Activated CD4-positive, alpha-beta T cell treated with anti-CD3 and anti-CD28 coated beads for 36 hours (primary cell): Measurements from ENCODE around the gene NOX5. TPM values are rescaled to one million over a fixed set of nuclear protein-coding genes. Genes with fewer than 3 reads are reported as not detected.

Source experiments
- ATAC-seq: fragments of 200-7000 bp; cut with Tn5 transposase; one replicate; pipeline ENCODE4 v1.10.0; 2021; ENCODE audit warnings: mild to moderate bottlenecking, moderate library complexity
- CTCF ChIA-PET: fragments of 350-600 bp; sonication (Branson Sonifier 250); formaldehyde crosslinking; loops from one replicate; lab custom pipeline; 2021; ENCODE audit warnings: antibody characterized with exemption; lab: Charles Lee
- POLR2A ChIA-PET: fragments of 350-600 bp; sonication (Branson Sonifier 250); formaldehyde crosslinking; loops from one replicate; lab custom pipeline; 2021; ENCODE audit warnings: antibody characterized with exemption, inconsistent platforms; lab: Charles Lee
- DNase-seq: peaks from one replicate; pipeline ENCODE4 v3.0.0-alpha.2; 2020
- H3K27ac Mint-ChIP-seq: one replicate; pipeline ENCODE4 v1.8.0; 2021; ENCODE audit warnings: mixed read lengths
- H3K27me3 Mint-ChIP-seq: one replicate; pipeline ENCODE4 v1.8.0; 2021; ENCODE audit warnings: mixed read lengths
- H3K36me3 Mint-ChIP-seq: one replicate; pipeline ENCODE4 v1.8.0; 2021; ENCODE audit warnings: low read depth, mixed read lengths
- H3K4me1 Mint-ChIP-seq: one replicate; pipeline ENCODE4 v1.8.0; 2021; ENCODE audit warnings: mixed read lengths
- H3K4me3 Mint-ChIP-seq: one replicate; pipeline ENCODE4 v1.8.0; 2021; ENCODE audit warnings: mild to moderate bottlenecking, moderate library complexity, mixed read lengths
- H3K9me3 Mint-ChIP-seq: one replicate; pipeline ENCODE4 v1.8.0; 2021; ENCODE audit warnings: low read depth, mixed read lengths
- intact Hi-C, 2 experiments: fragments of 100-400 bp; cut with DNase I in 1 of 2; cut with micrococcal nuclease in 1 of 2; formaldehyde crosslinking; loops; one replicate each; pipeline versions ENCODE4 v1.14.2 to v1.15.1; 2022 to 2024; cut with DNase I, micrococcal nuclease
- total RNA-seq, 2 experiments: library from RNA; stranded (reverse); gene quantifications; one replicate each; pipeline ENCODE4 v1.2.3, GENCODE V29; 2021

The NOX5 gene
- total RNA-seq, 2 experiments from 2014 or later, result not detected

- ChIA-PET POLR2A (no interaction called here), CTCF (interaction anchor here (0.7 to 1.0 kb wide), 2 partner anchors 67 to 434 kb away, joined by 3 read pairs; no protein-coding TSS in a partner anchor)
- Mint-ChIP-seq H3K9me3 (no peaks in the 10 kb centered on the region), H3K27ac (no peak overlapping the region), H3K27me3 (peaks cover 18% of the 10 kb centered on the region), H3K4me3 (no peak overlapping the region), H3K4me1 (no peaks in the 10 kb centered on the region), H3K36me3 (no peaks in the 10 kb centered on the region)
- no peak for ATAC-seq
- intact Hi-C loops, result no loop called here
- DNase-seq, result no peak
These were observed 11.9 kb downstream of the NOX5 start for GRCh38 chr15:69026355-69026754.

GRCh38 chr15:69027976-69028518 lies 13.6 kb downstream of the NOX5 start:
- Mint-ChIP-seq H3K4me3 (no peak overlapping the region), H3K27me3 (peaks cover 22% of the 10 kb centered on the region), H3K36me3 (no peaks in the 10 kb centered on the region), H3K9me3 (no peaks in the 10 kb centered on the region), H3K27ac (no peak overlapping the region), H3K4me1 (peaks cover 3% of the 10 kb centered on the region)
- intact Hi-C loops, result no loop called here
- ATAC-seq, result no peak
- DNase-seq, result no peak
- ChIA-PET POLR2A (no interaction called here), CTCF (no interaction called here)

- ATAC-seq, result peak; percentile 78
- Mint-ChIP-seq H3K4me1 (peaks cover 12% of the 10 kb centered on the region), H3K4me3 (peak overlapping the region; percentile 17), H3K36me3 (no peaks in the 10 kb centered on the region), H3K27ac (no peak overlapping the region), H3K27me3 (peaks cover 22% of the 10 kb centered on the region), H3K9me3 (no peaks in the 10 kb centered on the region)
- intact Hi-C loops, result no loop called here
- CTCF ChIA-PET, result interaction anchor here (0.9 to 2.4 kb wide), 8 partner anchors 8 to 156 kb away, joined by 3 to 8 read pairs (median 3); no protein-coding TSS in a partner anchor
- DNase-seq, result peak; percentile 74
- POLR2A ChIA-PET, result no interaction called here
These were observed 16.8 kb downstream of the NOX5 start for GRCh38 chr15:69031013-69032001.

- no peaks in the 10 kb centered on the region for H3K36me3 Mint-ChIP-seq
- H3K9me3 Mint-ChIP-seq, result no peaks in the 10 kb centered on the region
- no peak overlapping the region for H3K27ac Mint-ChIP-seq
- H3K27me3 Mint-ChIP-seq, result peaks cover 27% of the 10 kb centered on the region
- H3K4me1 Mint-ChIP-seq, result peaks cover 12% of the 10 kb centered on the region
- intact Hi-C loops, result no loop called here
- DNase-seq (no peak), ATAC-seq (no peak)
- POLR2A ChIA-PET, result no interaction called here
- H3K4me3 Mint-ChIP-seq, result peak overlapping the region; percentile 17
- CTCF ChIA-PET, result interaction anchor here (0.9 to 2.4 kb wide), 9 partner anchors 9 to 195 kb away, joined by 3 to 8 read pairs (median 3); no protein-coding TSS in a partner anchor
These were observed 17.5 kb downstream of the NOX5 start for GRCh38 chr15:69032031-69032430.

GRCh38 chr15:69032703-69033373 lies 18.3 kb downstream of the NOX5 start:
- peaks cover 12% of the 10 kb centered on the region for H3K4me1 Mint-ChIP-seq
- intact Hi-C loops, result no loop called here
- CTCF ChIA-PET, result interaction anchor here (0.9 to 2.4 kb wide), 3 partner anchors 8 to 194 kb away, joined by 3 to 8 read pairs (median 8); no protein-coding TSS in a partner anchor
- ATAC-seq (no peak), DNase-seq (no peak)
- POLR2A ChIA-PET, result no interaction called here
- no peak overlapping the region for H3K4me3 Mint-ChIP-seq
- H3K27ac Mint-ChIP-seq, result no peak overlapping the region
- H3K27me3 Mint-ChIP-seq, result peaks cover 29% of the 10 kb centered on the region
- H3K9me3 Mint-ChIP-seq, result no peaks in the 10 kb centered on the region
- no peaks in the 10 kb centered on the region for H3K36me3 Mint-ChIP-seq

- CTCF ChIA-PET, result interaction anchor here (0.6 to 1.1 kb wide), 6 partner anchors 18 to 1431 kb away, joined by 3 to 5 read pairs (median 4); no protein-coding TSS in a partner anchor
- DNase-seq (no peak), ATAC-seq (peak; percentile 70)
- intact Hi-C loops, result no loop called here
- Mint-ChIP-seq H3K4me1 (peaks cover 12% of the 10 kb centered on the region), H3K27ac (no peak overlapping the region), H3K36me3 (no peaks in the 10 kb centered on the region), H3K27me3 (peaks cover 28% of the 10 kb centered on the region), H3K4me3 (no peak overlapping the region), H3K9me3 (no peaks in the 10 kb centered on the region)
- POLR2A ChIA-PET, result interaction anchor here (0.6 kb wide), 1 partner anchor 126 kb away, joined by 4 read pairs; the partner anchor contains the start of gene GLCE
These were observed 19.9 kb downstream of the NOX5 start for GRCh38 chr15:69034352-69034751.

GRCh38 chr15:69035205-69035917 lies 20.9 kb downstream of the NOX5 start:
- Mint-ChIP-seq H3K9me3 (no peaks in the 10 kb centered on the region), H3K27me3 (peaks cover 26% of the 10 kb centered on the region), H3K4me1 (peaks cover 12% of the 10 kb centered on the region), H3K36me3 (no peaks in the 10 kb centered on the region), H3K27ac (no peak overlapping the region), H3K4me3 (no peak overlapping the region)
- intact Hi-C loops, result no loop called here
- DNase-seq, result peak; percentile 27
- ATAC-seq, result no peak
- CTCF ChIA-PET, result interaction anchor here (0.7 to 1.1 kb wide), 2 partner anchors 18 to 19 kb away, joined by 3 to 5 read pairs; no protein-coding TSS in a partner anchor
- POLR2A ChIA-PET, result no interaction called here

- ATAC-seq (no peak), DNase-seq (no peak)
- H3K9me3 Mint-ChIP-seq, result no peaks in the 10 kb centered on the region
- no peak overlapping the region for H3K27ac Mint-ChIP-seq
- POLR2A ChIA-PET, result no interaction called here
- H3K4me3 Mint-ChIP-seq, result no peak overlapping the region
- no peaks in the 10 kb centered on the region for H3K36me3 Mint-ChIP-seq
- intact Hi-C loops, result no loop called here
- CTCF ChIA-PET, result interaction anchor here (0.7 kb wide), 1 partner anchor 18 kb away, joined by 3 read pairs; no protein-coding TSS in a partner anchor
- H3K27me3 Mint-ChIP-seq, result peaks cover 26% of the 10 kb centered on the region
- peaks cover 12% of the 10 kb centered on the region for H3K4me1 Mint-ChIP-seq
These were observed 21.4 kb downstream of the NOX5 start for GRCh38 chr15:69035918-69036258.

GRCh38 chr15:69036826-69037225 lies 22.3 kb downstream of the NOX5 start:
- Mint-ChIP-seq H3K9me3 (no peaks in the 10 kb centered on the region), H3K4me3 (no peak overlapping the region), H3K27ac (no peak overlapping the region), H3K27me3 (peaks cover 23% of the 10 kb centered on the region), H3K4me1 (peaks cover 11% of the 10 kb centered on the region), H3K36me3 (no peaks in the 10 kb centered on the region)
- POLR2A ChIA-PET, result no interaction called here
- intact Hi-C loops, result no loop called here
- CTCF ChIA-PET, result no interaction called here
- DNase-seq (no peak), ATAC-seq (no peak)

- ATAC-seq, result no peak
- peaks cover 9% of the 10 kb centered on the region for H3K4me1 Mint-ChIP-seq
- peaks cover 21% of the 10 kb centered on the region for H3K27me3 Mint-ChIP-seq
- no peak for DNase-seq
- H3K9me3 Mint-ChIP-seq, result no peaks in the 10 kb centered on the region
- H3K27ac Mint-ChIP-seq, result no peak overlapping the region
- H3K4me3 Mint-ChIP-seq, result no peak overlapping the region
- POLR2A ChIA-PET, result no interaction called here
- H3K36me3 Mint-ChIP-seq, result no peaks in the 10 kb centered on the region
- CTCF ChIA-PET, result no interaction called here
- intact Hi-C loops, result no loop called here
These were observed 23.0 kb downstream of the NOX5 start for GRCh38 chr15:69037482-69037881.

GRCh38 chr15:69037977-69038376 lies 23.5 kb downstream of the NOX5 start:
- POLR2A ChIA-PET, result no interaction called here
- CTCF ChIA-PET, result no interaction called here
- ATAC-seq, result no peak

More at GRCh38 chr15:69037977-69038376, 23.5 kb downstream of the NOX5 start:
- Mint-ChIP-seq H3K4me3 (no peak overlapping the region), H3K9me3 (no peaks in the 10 kb centered on the region), H3K27me3 (peaks cover 19% of the 10 kb centered on the region), H3K36me3 (no peaks in the 10 kb centered on the region), H3K4me1 (peaks cover 9% of the 10 kb centered on the region), H3K27ac (no peak overlapping the region)
- intact Hi-C loops, result no loop called here
- DNase-seq, result no peak
